ENCODE data around the gene TRIO. TPM values are rescaled to one million over a fixed set of nuclear protein-coding genes. Genes with fewer than 3 reads are reported as not detected.

Gene TRIO
- total RNA-seq, 3 donors from 2014 or later, result 4.6 to 6.6 (median 5.7) TPM

- H3K9me3 Mint-ChIP-seq, result no peaks in the 10 kb centered on the region
- no peaks in the 10 kb centered on the region for H3K27me3 Mint-ChIP-seq (ENCODE audit: low read depth)
- DNase-seq, result no peak
- no peaks in the 10 kb centered on the region for H3K4me1 Mint-ChIP-seq (ENCODE audit: low read depth)
- ATAC-seq, result no peak
- no peaks in the 10 kb centered on the region for H3K36me3 Mint-ChIP-seq (ENCODE audit: insufficient read depth)
- H3K4me3 Mint-ChIP-seq, result no peak overlapping the region
Measured at GRCh38 chr5:14457476-14457875, 314.3 kb downstream of the TRIO start.

GRCh38 chr5:14458414-14458813 is 315.3 kb downstream of the TRIO start:
- Mint-ChIP-seq H3K4me1 (ENCODE audit: low read depth) (no peaks in the 10 kb centered on the region), H3K9me3 (no peaks in the 10 kb centered on the region), H3K4me3 (no peak overlapping the region), H3K36me3 (ENCODE audit: insufficient read depth) (no peaks in the 10 kb centered on the region), H3K27me3 (ENCODE audit: low read depth) (no peaks in the 10 kb centered on the region)
- ATAC-seq, result no peak
- no peak for DNase-seq

- no peaks in the 10 kb centered on the region for H3K9me3 Mint-ChIP-seq
- no peaks in the 10 kb centered on the region for H3K4me1 Mint-ChIP-seq (ENCODE audit: low read depth)
- no peaks in the 10 kb centered on the region for H3K27me3 Mint-ChIP-seq (ENCODE audit: low read depth)
- H3K4me3 Mint-ChIP-seq, result no peak overlapping the region
- H3K36me3 Mint-ChIP-seq (ENCODE audit: insufficient read depth), result no peaks in the 10 kb centered on the region
- ATAC-seq, result no peak
- DNase-seq, result no peak
Measured at GRCh38 chr5:14460844-14461398, 317.8 kb downstream of the TRIO start.

GRCh38 chr5:14462681-14463080 is 319.5 kb downstream of the TRIO start:
- ATAC-seq (no peak), DNase-seq (no peak)
- H3K9me3 Mint-ChIP-seq, result no peaks in the 10 kb centered on the region
- no peaks in the 10 kb centered on the region for H3K27me3 Mint-ChIP-seq (ENCODE audit: low read depth)
- H3K4me3 Mint-ChIP-seq, result no peak overlapping the region
- H3K4me1 Mint-ChIP-seq (ENCODE audit: low read depth), result no peaks in the 10 kb centered on the region
- H3K36me3 Mint-ChIP-seq (ENCODE audit: insufficient read depth), result no peaks in the 10 kb centered on the region

- Mint-ChIP-seq H3K4me1 (ENCODE audit: low read depth) (no peaks in the 10 kb centered on the region), H3K4me3 (no peak overlapping the region), H3K36me3 (ENCODE audit: insufficient read depth) (no peaks in the 10 kb centered on the region), H3K27me3 (ENCODE audit: low read depth) (no peaks in the 10 kb centered on the region), H3K9me3 (no peaks in the 10 kb centered on the region)
- DNase-seq, result no peak
- no peak for ATAC-seq
Measured at GRCh38 chr5:14463629-14464028, 320.5 kb downstream of the TRIO start.

GRCh38 chr5:14464096-14464495 is 321.0 kb downstream of the TRIO start:
- H3K9me3 Mint-ChIP-seq, result no peaks in the 10 kb centered on the region

GRCh38 chr5:14464671-14465070 is 321.5 kb downstream of the TRIO start:
- DNase-seq (no peak), ATAC-seq (no peak)
- H3K4me3 Mint-ChIP-seq, result no peak overlapping the region
- H3K27me3 Mint-ChIP-seq (ENCODE audit: low read depth), result no peaks in the 10 kb centered on the region
- H3K36me3 Mint-ChIP-seq (ENCODE audit: insufficient read depth), result no peaks in the 10 kb centered on the region
- H3K4me1 Mint-ChIP-seq (ENCODE audit: low read depth), result no peaks in the 10 kb centered on the region
- no peaks in the 10 kb centered on the region for H3K9me3 Mint-ChIP-seq

More at GRCh38 chr5:14464096-14464495, 321.0 kb downstream of the TRIO start:
- no peak for ATAC-seq
- no peak for DNase-seq
- no peaks in the 10 kb centered on the region for H3K4me1 Mint-ChIP-seq (ENCODE audit: low read depth)
- H3K4me3 Mint-ChIP-seq, result no peak overlapping the region
- H3K36me3 Mint-ChIP-seq (ENCODE audit: insufficient read depth), result no peaks in the 10 kb centered on the region
- no peaks in the 10 kb centered on the region for H3K27me3 Mint-ChIP-seq (ENCODE audit: low read depth)

GRCh38 chr5:14465116-14465515 is 322.0 kb downstream of the TRIO start:
- no peaks in the 10 kb centered on the region for H3K36me3 Mint-ChIP-seq (ENCODE audit: insufficient read depth)
- H3K4me3 Mint-ChIP-seq, result no peak overlapping the region
- no peaks in the 10 kb centered on the region for H3K27me3 Mint-ChIP-seq (ENCODE audit: low read depth)
- no peak for ATAC-seq
- H3K4me1 Mint-ChIP-seq (ENCODE audit: low read depth), result no peaks in the 10 kb centered on the region
- DNase-seq, result no peak
- no peaks in the 10 kb centered on the region for H3K9me3 Mint-ChIP-seq

- ATAC-seq, result no peak
- H3K9me3 Mint-ChIP-seq, result no peaks in the 10 kb centered on the region
- no peaks in the 10 kb centered on the region for H3K36me3 Mint-ChIP-seq (ENCODE audit: insufficient read depth)
- no peaks in the 10 kb centered on the region for H3K27me3 Mint-ChIP-seq (ENCODE audit: low read depth)
- DNase-seq, result no peak
- H3K4me3 Mint-ChIP-seq, result no peak overlapping the region
- no peaks in the 10 kb centered on the region for H3K4me1 Mint-ChIP-seq (ENCODE audit: low read depth)
Measured at GRCh38 chr5:14465776-14466175, 322.6 kb downstream of the TRIO start.

GRCh38 chr5:14467251-14467650 is 324.1 kb downstream of the TRIO start:
- ATAC-seq, result no peak
- Mint-ChIP-seq H3K27me3 (ENCODE audit: low read depth) (no peaks in the 10 kb centered on the region), H3K9me3 (no peaks in the 10 kb centered on the region), H3K36me3 (ENCODE audit: insufficient read depth) (no peaks in the 10 kb centered on the region), H3K4me3 (no peak overlapping the region), H3K4me1 (ENCODE audit: low read depth) (no peaks in the 10 kb centered on the region)
- no peak for DNase-seq

GRCh38 chr5:14467886-14468285 is 324.7 kb downstream of the TRIO start:
- Mint-ChIP-seq H3K9me3 (no peaks in the 10 kb centered on the region), H3K4me3 (no peak overlapping the region), H3K4me1 (ENCODE audit: low read depth) (no peaks in the 10 kb centered on the region), H3K36me3 (ENCODE audit: insufficient read depth) (no peaks in the 10 kb centered on the region), H3K27me3 (ENCODE audit: low read depth) (no peaks in the 10 kb centered on the region)
- DNase-seq (no peak), ATAC-seq (no peak)

GRCh38 chr5:14469551-14470377 is 326.6 kb downstream of the TRIO start:
- ATAC-seq (no peak), DNase-seq (no peak)
- H3K9me3 Mint-ChIP-seq, result no peaks in the 10 kb centered on the region
- no peaks in the 10 kb centered on the region for H3K27me3 Mint-ChIP-seq (ENCODE audit: low read depth)
- no peaks in the 10 kb centered on the region for H3K36me3 Mint-ChIP-seq (ENCODE audit: insufficient read depth)
- H3K4me3 Mint-ChIP-seq, result no peak overlapping the region
- H3K4me1 Mint-ChIP-seq (ENCODE audit: low read depth), result no peaks in the 10 kb centered on the region

- no peaks in the 10 kb centered on the region for H3K4me1 Mint-ChIP-seq (ENCODE audit: low read depth)
- no peaks in the 10 kb centered on the region for H3K9me3 Mint-ChIP-seq
- no peak for DNase-seq
- no peak overlapping the region for H3K4me3 Mint-ChIP-seq
- H3K27me3 Mint-ChIP-seq (ENCODE audit: low read depth), result no peaks in the 10 kb centered on the region
- no peaks in the 10 kb centered on the region for H3K36me3 Mint-ChIP-seq (ENCODE audit: insufficient read depth)
- no peak for ATAC-seq
Measured at GRCh38 chr5:14471507-14471906, 328.4 kb downstream of the TRIO start.

- Mint-ChIP-seq H3K27me3 (ENCODE audit: low read depth) (no peaks in the 10 kb centered on the region), H3K9me3 (no peaks in the 10 kb centered on the region), H3K4me3 (no peak overlapping the region), H3K36me3 (ENCODE audit: insufficient read depth) (no peaks in the 10 kb centered on the region), H3K4me1 (ENCODE audit: low read depth) (no peaks in the 10 kb centered on the region)
- ATAC-seq (no peak), DNase-seq (no peak)
Measured at GRCh38 chr5:14472986-14473567, 329.9 kb downstream of the TRIO start.

GRCh38 chr5:14475045-14475444 is 331.9 kb downstream of the TRIO start:
- H3K4me1 Mint-ChIP-seq (ENCODE audit: low read depth), result peaks cover 4% of the 10 kb centered on the region
- no peaks in the 10 kb centered on the region for H3K36me3 Mint-ChIP-seq (ENCODE audit: insufficient read depth)
- H3K27me3 Mint-ChIP-seq (ENCODE audit: low read depth), result no peaks in the 10 kb centered on the region
- no peaks in the 10 kb centered on the region for H3K9me3 Mint-ChIP-seq
- ATAC-seq (no peak), DNase-seq (no peak)
- no peak overlapping the region for H3K4me3 Mint-ChIP-seq

Measured in activated T-cell treated with anti-CD3 and anti-CD28 coated beads, Interleukin-2, amount 50 U/mL, for 4 hours (primary cell).